ENCODE measurements around the gene FAM13A.

The FAM13A gene

GRCh38 chr4:88713782-88714181 lies 343.2 kb downstream of the FAM13A start:
- Mint-ChIP-seq H3K4me3 (no peak overlapping the region), H3K27me3 (no peaks in the 10 kb centered on the region), H3K36me3 (peaks cover 76% of the 10 kb centered on the region), H3K27ac (no peak overlapping the region), H3K4me1 (no peaks in the 10 kb centered on the region), H3K9me3 (peaks cover 15% of the 10 kb centered on the region)
- no peak for ATAC-seq (ENCODE audit: low read depth)
- no peak for DNase-seq (ENCODE audit: low spot score in 2 of 2)

GRCh38 chr4:88709989-88710388 lies 347.0 kb downstream of the FAM13A start:
- peaks cover 76% of the 10 kb centered on the region for H3K36me3 Mint-ChIP-seq
- ATAC-seq (ENCODE audit: low read depth): no peak
- no peaks in the 10 kb centered on the region for H3K4me1 Mint-ChIP-seq
- H3K4me3 Mint-ChIP-seq: no peak overlapping the region
- no peak overlapping the region for H3K27ac Mint-ChIP-seq
- H3K9me3 Mint-ChIP-seq: peaks cover 5% of the 10 kb centered on the region
- no peaks in the 10 kb centered on the region for H3K27me3 Mint-ChIP-seq
- no peak for DNase-seq (ENCODE audit: low spot score in 2 of 2)

- DNase-seq (ENCODE audit: low spot score in 2 of 2): no peak
- no peak overlapping the region for H3K27ac Mint-ChIP-seq
- H3K27me3 Mint-ChIP-seq: no peaks in the 10 kb centered on the region
- no peaks in the 10 kb centered on the region for H3K9me3 Mint-ChIP-seq
- no peaks in the 10 kb centered on the region for H3K4me1 Mint-ChIP-seq
- H3K36me3 Mint-ChIP-seq: peaks cover 64% of the 10 kb centered on the region
- no peak for ATAC-seq (ENCODE audit: low read depth)
- H3K4me3 Mint-ChIP-seq: no peak overlapping the region
These were observed 350.4 kb downstream of the FAM13A start for GRCh38 chr4:88706574-88706973.

- Mint-ChIP-seq H3K36me3 (peaks cover 63% of the 10 kb centered on the region), H3K27ac (no peak overlapping the region), H3K4me3 (no peak overlapping the region), H3K4me1 (no peaks in the 10 kb centered on the region), H3K27me3 (no peaks in the 10 kb centered on the region), H3K9me3 (no peaks in the 10 kb centered on the region)
- ATAC-seq (ENCODE audit: low read depth) (no peak), DNase-seq (ENCODE audit: low spot score in 2 of 2) (no peak)
These were observed 351.0 kb downstream of the FAM13A start for GRCh38 chr4:88705805-88706492.

GRCh38 chr4:88705223-88705622 lies 351.8 kb downstream of the FAM13A start:
- Mint-ChIP-seq H3K4me3 (no peak overlapping the region), H3K36me3 (peaks cover 58% of the 10 kb centered on the region), H3K27ac (no peak overlapping the region), H3K9me3 (no peaks in the 10 kb centered on the region), H3K27me3 (no peaks in the 10 kb centered on the region), H3K4me1 (no peaks in the 10 kb centered on the region)
- ATAC-seq (ENCODE audit: low read depth) (no peak), DNase-seq (ENCODE audit: low spot score in 2 of 2) (no peak)

GRCh38 chr4:88702782-88703181 lies 354.2 kb downstream of the FAM13A start:
- no peak overlapping the region for H3K4me3 Mint-ChIP-seq
- H3K4me1 Mint-ChIP-seq: peaks cover 7% of the 10 kb centered on the region
- H3K36me3 Mint-ChIP-seq: peaks cover 49% of the 10 kb centered on the region
- H3K27me3 Mint-ChIP-seq: no peaks in the 10 kb centered on the region
- DNase-seq (ENCODE audit: low spot score in 2 of 2) (no peak), ATAC-seq (ENCODE audit: low read depth) (no peak)
- no peak overlapping the region for H3K27ac Mint-ChIP-seq
- H3K9me3 Mint-ChIP-seq: no peaks in the 10 kb centered on the region

GRCh38 chr4:88698519-88698918 lies 358.5 kb downstream of the FAM13A start:
- Mint-ChIP-seq H3K36me3 (peaks cover 25% of the 10 kb centered on the region), H3K4me3 (no peak overlapping the region), H3K27me3 (no peaks in the 10 kb centered on the region), H3K9me3 (no peaks in the 10 kb centered on the region), H3K27ac (peak overlapping the region; percentile 88), H3K4me1 (peaks cover 9% of the 10 kb centered on the region)
- ATAC-seq (ENCODE audit: low read depth): no peak
- DNase-seq (ENCODE audit: low spot score in 2 of 2): no peak

GRCh38 chr4:88697588-88698329 lies 359.2 kb downstream of the FAM13A start, which contains the start of gene NAP1L5:
Gene NAP1L5 (minus strand): TSS chr4:88697829. CDS start chr4:88697754, 75 bp downstream.
- ATAC-seq (ENCODE audit: low read depth): peak; percentile 97
- H3K4me1 Mint-ChIP-seq: peaks cover 9% of the 10 kb centered on the region
- H3K27me3 Mint-ChIP-seq: no peaks in the 10 kb centered on the region
- H3K4me3 Mint-ChIP-seq: peak within 1 kb of the TSS; percentile 90
- no peaks in the 10 kb centered on the region for H3K9me3 Mint-ChIP-seq
- peaks cover 20% of the 10 kb centered on the region for H3K36me3 Mint-ChIP-seq
- peak within 1 kb of the TSS; percentile 88 for H3K27ac Mint-ChIP-seq
- DNase-seq (ENCODE audit: low spot score in 2 of 2): peak; percentile 57 to 66

- DNase-seq (ENCODE audit: low spot score in 2 of 2): no peak
- peak; percentile 13 for ATAC-seq (ENCODE audit: low read depth)
- H3K36me3 Mint-ChIP-seq: peaks cover 17% of the 10 kb centered on the region
- H3K4me3 Mint-ChIP-seq: peak overlapping the region; percentile 90
- no peaks in the 10 kb centered on the region for H3K27me3 Mint-ChIP-seq
- H3K9me3 Mint-ChIP-seq: no peaks in the 10 kb centered on the region
- peaks cover 9% of the 10 kb centered on the region for H3K4me1 Mint-ChIP-seq
- H3K27ac Mint-ChIP-seq: peak overlapping the region; percentile 88
These were observed 359.8 kb downstream of the FAM13A start for GRCh38 chr4:88697141-88697540.

- ATAC-seq (ENCODE audit: low read depth) (no peak), DNase-seq (ENCODE audit: low spot score in 2 of 2) (no peak)
- H3K27me3 Mint-ChIP-seq: no peaks in the 10 kb centered on the region
- H3K9me3 Mint-ChIP-seq: no peaks in the 10 kb centered on the region
- peaks cover 17% of the 10 kb centered on the region for H3K36me3 Mint-ChIP-seq
- peak overlapping the region; percentile 90 for H3K4me3 Mint-ChIP-seq
- H3K27ac Mint-ChIP-seq: peak overlapping the region; percentile 88
- H3K4me1 Mint-ChIP-seq: peaks cover 9% of the 10 kb centered on the region
These were observed 360.4 kb downstream of the FAM13A start for GRCh38 chr4:88696630-88697029.

GRCh38 chr4:88693792-88694191 lies 363.2 kb downstream of the FAM13A start:
- no peak for DNase-seq (ENCODE audit: low spot score in 2 of 2)
- Mint-ChIP-seq H3K36me3 (peaks cover 16% of the 10 kb centered on the region), H3K27ac (no peak overlapping the region)

GRCh38 chr4:88690355-88690754 lies 366.6 kb downstream of the FAM13A start:
- Mint-ChIP-seq H3K4me3 (no peak overlapping the region), H3K4me1 (no peaks in the 10 kb centered on the region), H3K36me3 (peaks cover 28% of the 10 kb centered on the region), H3K27me3 (no peaks in the 10 kb centered on the region), H3K27ac (no peak overlapping the region), H3K9me3 (no peaks in the 10 kb centered on the region)
- ATAC-seq (ENCODE audit: low read depth) (no peak), DNase-seq (ENCODE audit: low spot score in 2 of 2) (no peak)

More at GRCh38 chr4:88693792-88694191, 363.2 kb downstream of the FAM13A start:
- peaks cover 7% of the 10 kb centered on the region for H3K4me1 Mint-ChIP-seq
- no peaks in the 10 kb centered on the region for H3K9me3 Mint-ChIP-seq
- ATAC-seq (ENCODE audit: low read depth): no peak
- no peaks in the 10 kb centered on the region for H3K27me3 Mint-ChIP-seq
- no peak overlapping the region for H3K4me3 Mint-ChIP-seq

GRCh38 chr4:88681209-88681608 lies 375.8 kb downstream of the FAM13A start:
- Mint-ChIP-seq H3K36me3 (peaks cover 57% of the 10 kb centered on the region), H3K27ac (no peak overlapping the region), H3K27me3 (no peaks in the 10 kb centered on the region), H3K9me3 (no peaks in the 10 kb centered on the region), H3K4me3 (no peak overlapping the region), H3K4me1 (no peaks in the 10 kb centered on the region)
- DNase-seq (ENCODE audit: low spot score in 2 of 2): no peak
- no peak for ATAC-seq (ENCODE audit: low read depth)

Data from memory B cell (primary cell).